Measurements from ENCODE around the gene RHBDD1.

DNA sequence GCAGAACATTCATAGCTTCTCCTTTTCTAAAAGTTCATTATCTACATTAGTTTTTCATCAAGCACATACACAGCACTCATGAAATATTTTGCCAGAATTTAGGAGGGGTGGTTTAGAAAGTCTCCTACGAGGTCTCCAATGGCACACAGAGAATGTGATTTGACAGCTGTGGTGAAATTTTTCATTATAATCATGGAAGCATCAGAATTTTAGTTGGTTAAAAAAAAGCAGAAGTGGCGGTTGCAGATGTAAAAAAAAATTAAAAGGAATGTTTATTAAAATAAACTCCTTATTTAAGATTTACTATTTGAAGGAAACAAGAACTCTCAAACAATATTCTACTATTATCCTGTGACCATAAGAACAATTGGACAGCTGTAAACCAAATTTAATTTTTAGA, 10.8 kb upstream of the RHBDD1 start:
- TF ChIP-seq, protein P1, sequence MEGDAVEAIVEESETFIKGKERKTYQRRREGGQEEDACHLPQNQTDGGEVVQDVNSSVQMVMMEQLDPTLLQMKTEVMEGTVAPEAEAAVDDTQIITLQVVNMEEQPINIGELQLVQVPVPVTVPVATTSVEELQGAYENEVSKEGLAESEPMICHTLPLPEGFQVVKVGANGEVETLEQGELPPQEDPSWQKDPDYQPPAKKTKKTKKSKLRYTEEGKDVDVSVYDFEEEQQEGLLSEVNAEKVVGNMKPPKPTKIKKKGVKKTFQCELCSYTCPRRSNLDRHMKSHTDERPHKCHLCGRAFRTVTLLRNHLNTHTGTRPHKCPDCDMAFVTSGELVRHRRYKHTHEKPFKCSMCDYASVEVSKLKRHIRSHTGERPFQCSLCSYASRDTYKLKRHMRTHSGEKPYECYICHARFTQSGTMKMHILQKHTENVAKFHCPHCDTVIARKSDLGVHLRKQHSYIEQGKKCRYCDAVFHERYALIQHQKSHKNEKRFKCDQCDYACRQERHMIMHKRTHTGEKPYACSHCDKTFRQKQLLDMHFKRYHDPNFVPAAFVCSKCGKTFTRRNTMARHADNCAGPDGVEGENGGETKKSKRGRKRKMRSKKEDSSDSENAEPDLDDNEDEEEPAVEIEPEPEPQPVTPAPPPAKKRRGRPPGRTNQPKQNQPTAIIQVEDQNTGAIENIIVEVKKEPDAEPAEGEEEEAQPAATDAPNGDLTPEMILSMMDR (IDR thresholded peaks at IDR 0.05), result no peak
- TF ChIP-seq POLR2A (IDR thresholded peaks at IDR 0.05), result no peak
- no peak for TF ChIP-seq POLR2AphosphoS5 (IDR thresholded peaks at IDR 0.05)

All from breast epithelium (tissue), 3 donors.